ENCODE measurements around the gene TWNK. TPM values are rescaled to one million over a fixed set of nuclear protein-coding genes. Genes with fewer than 3 reads are reported as not detected.

Gene TWNK
- total RNA-seq, 1 donor from 2014 or later: 7.3 TPM

DNA sequence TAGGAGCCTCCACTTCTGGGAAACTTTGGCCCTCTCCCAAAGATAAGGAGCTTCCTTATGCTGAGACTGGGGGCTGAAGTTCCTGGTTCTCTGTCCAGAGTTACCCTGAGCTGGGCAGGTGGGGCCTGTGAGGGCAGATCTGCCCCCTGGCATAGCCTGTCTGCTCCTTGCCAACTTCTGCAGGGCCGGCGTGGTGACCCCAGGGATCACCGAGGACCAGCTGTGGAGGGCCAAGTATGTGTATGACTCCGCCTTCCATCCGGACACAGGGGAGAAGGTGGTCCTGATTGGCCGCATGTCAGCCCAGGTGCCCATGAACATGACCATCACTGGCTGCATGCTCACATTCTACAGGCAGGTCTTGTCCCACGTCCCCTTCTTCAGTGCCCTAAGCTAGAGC is 48.0 kb downstream of the TWNK start:
- H3K4me1 ChIP-seq: peaks cover 37% of the 10 kb centered on the region
- H3K36me3 ChIP-seq: peaks cover 57% of the 10 kb centered on the region
- TF ChIP-seq, protein P1, sequence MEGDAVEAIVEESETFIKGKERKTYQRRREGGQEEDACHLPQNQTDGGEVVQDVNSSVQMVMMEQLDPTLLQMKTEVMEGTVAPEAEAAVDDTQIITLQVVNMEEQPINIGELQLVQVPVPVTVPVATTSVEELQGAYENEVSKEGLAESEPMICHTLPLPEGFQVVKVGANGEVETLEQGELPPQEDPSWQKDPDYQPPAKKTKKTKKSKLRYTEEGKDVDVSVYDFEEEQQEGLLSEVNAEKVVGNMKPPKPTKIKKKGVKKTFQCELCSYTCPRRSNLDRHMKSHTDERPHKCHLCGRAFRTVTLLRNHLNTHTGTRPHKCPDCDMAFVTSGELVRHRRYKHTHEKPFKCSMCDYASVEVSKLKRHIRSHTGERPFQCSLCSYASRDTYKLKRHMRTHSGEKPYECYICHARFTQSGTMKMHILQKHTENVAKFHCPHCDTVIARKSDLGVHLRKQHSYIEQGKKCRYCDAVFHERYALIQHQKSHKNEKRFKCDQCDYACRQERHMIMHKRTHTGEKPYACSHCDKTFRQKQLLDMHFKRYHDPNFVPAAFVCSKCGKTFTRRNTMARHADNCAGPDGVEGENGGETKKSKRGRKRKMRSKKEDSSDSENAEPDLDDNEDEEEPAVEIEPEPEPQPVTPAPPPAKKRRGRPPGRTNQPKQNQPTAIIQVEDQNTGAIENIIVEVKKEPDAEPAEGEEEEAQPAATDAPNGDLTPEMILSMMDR (IDR thresholded peaks at IDR 0.05; ENCODE audit: borderline replicate concordance): no peak
- no peaks in the 10 kb centered on the region for H3K27me3 ChIP-seq (ENCODE audit: low read depth)
- intact Hi-C loops (cut with micrococcal nuclease): no loop called here
- H3K9me3 ChIP-seq (replicated peaks): no peaks in the 10 kb centered on the region
- no peak for DNase-seq
- no peak overlapping the region for H3K4me3 ChIP-seq
- no peak overlapping the region for H3K27ac ChIP-seq (replicated peaks)

DNA sequence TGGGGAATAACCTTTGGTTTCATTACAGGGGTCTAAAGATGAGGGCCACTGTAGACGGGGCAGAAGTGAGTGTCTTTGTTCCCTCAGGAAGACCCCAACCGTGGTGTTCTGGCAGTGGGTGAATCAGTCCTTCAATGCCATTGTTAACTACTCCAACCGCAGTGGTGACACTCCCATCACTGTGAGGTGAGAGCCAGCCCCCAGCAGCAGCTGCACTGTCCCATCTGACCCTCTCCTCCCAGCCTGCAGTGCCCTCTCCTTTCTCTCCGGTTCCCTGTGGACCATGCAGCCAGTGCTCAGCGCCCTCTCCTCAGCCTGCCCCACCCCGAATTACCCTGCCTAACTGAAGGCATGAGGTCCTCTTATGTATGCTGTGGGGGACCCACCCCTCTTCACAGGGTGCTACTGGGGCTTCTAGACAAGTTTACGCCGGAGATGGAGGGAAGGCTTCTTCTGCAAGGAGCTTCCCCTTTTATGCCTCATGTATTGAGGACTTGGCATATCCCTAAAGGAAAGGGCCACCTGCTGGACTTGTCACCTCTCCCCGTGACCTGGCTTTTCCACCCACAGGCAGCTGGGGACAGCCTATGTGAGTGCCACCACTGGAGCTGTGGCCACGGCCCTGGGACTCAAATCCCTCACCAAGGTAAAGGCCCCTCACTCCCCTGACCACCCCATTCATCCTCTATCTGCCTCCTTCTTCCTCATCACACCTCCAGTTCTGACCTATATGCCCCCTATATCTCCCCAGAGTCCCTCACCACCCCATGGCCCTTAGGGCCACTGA is 48.8 kb downstream of the TWNK start:
- Histone ChIP-seq H3K4me3 (no peak overlapping the region), H3K9me3 (replicated peaks) (no peaks in the 10 kb centered on the region), H3K27ac (replicated peaks) (no peak overlapping the region), H3K27me3 (ENCODE audit: low read depth) (no peaks in the 10 kb centered on the region), H3K36me3 (peaks cover 57% of the 10 kb centered on the region), H3K4me1 (peaks cover 34% of the 10 kb centered on the region)
- intact Hi-C loops (cut with micrococcal nuclease): no loop called here
- TF ChIP-seq, protein P1 (IDR thresholded peaks at IDR 0.05; ENCODE audit: borderline replicate concordance): no peak
- DNase-seq: no peak

- intact Hi-C loops (cut with micrococcal nuclease): no loop called here
- no peak for DNase-seq
- Histone ChIP-seq H3K36me3 (peaks cover 57% of the 10 kb centered on the region), H3K4me3 (no peak overlapping the region), H3K27ac (replicated peaks) (no peak overlapping the region), H3K9me3 (replicated peaks) (no peaks in the 10 kb centered on the region), H3K4me1 (peaks cover 34% of the 10 kb centered on the region), H3K27me3 (ENCODE audit: low read depth) (no peaks in the 10 kb centered on the region)
- TF ChIP-seq, protein P1 (IDR thresholded peaks at IDR 0.05; ENCODE audit: borderline replicate concordance): no peak
Observed at GRCh38 chr10:101036726-101037125, 49.4 kb downstream of the TWNK start.

- Histone ChIP-seq H3K27me3 (ENCODE audit: low read depth) (no peaks in the 10 kb centered on the region), H3K4me3 (no peak overlapping the region), H3K36me3 (peaks cover 57% of the 10 kb centered on the region), H3K27ac (replicated peaks) (no peak overlapping the region), H3K9me3 (replicated peaks) (no peaks in the 10 kb centered on the region), H3K4me1 (peaks cover 31% of the 10 kb centered on the region)
- intact Hi-C loops (cut with micrococcal nuclease): no loop called here
- TF ChIP-seq, protein P1 (IDR thresholded peaks at IDR 0.05; ENCODE audit: borderline replicate concordance): no peak
- DNase-seq: no peak
Observed at GRCh38 chr10:101038484-101038883, 51.1 kb downstream of the TWNK start.

- Histone ChIP-seq H3K27ac (replicated peaks) (no peak overlapping the region), H3K4me1 (peaks cover 27% of the 10 kb centered on the region), H3K9me3 (replicated peaks) (no peaks in the 10 kb centered on the region), H3K27me3 (ENCODE audit: low read depth) (peaks cover 2% of the 10 kb centered on the region), H3K36me3 (peaks cover 51% of the 10 kb centered on the region), H3K4me3 (no peak overlapping the region)
- TF ChIP-seq, protein P1 (IDR thresholded peaks at IDR 0.05; ENCODE audit: borderline replicate concordance): no peak
- DNase-seq: no peak
- intact Hi-C loops (cut with micrococcal nuclease): no loop called here
Observed at GRCh38 chr10:101040061-101040460, 52.7 kb downstream of the TWNK start.

Data from left ventricle myocardium inferior (tissue), 1 donor.